HG03039 (cell line): ENCODE measurements around the gene MUC13.
"Not testable (repeated sequence)": the region's sequence is repeated elsewhere in the genome, so short reads cannot be mapped to it uniquely, and the experiment has no call there.

Experiments
- ATAC-seq: cut with Tn5 transposase; IDR thresholded peaks from one replicate; pipeline ENCODE4 v1.9.1; 2021; ENCODE audit warnings: mild to moderate bottlenecking, moderate library complexity; ENCODE audit not compliant: unreplicated experiment

The MUC13 gene, protein sequence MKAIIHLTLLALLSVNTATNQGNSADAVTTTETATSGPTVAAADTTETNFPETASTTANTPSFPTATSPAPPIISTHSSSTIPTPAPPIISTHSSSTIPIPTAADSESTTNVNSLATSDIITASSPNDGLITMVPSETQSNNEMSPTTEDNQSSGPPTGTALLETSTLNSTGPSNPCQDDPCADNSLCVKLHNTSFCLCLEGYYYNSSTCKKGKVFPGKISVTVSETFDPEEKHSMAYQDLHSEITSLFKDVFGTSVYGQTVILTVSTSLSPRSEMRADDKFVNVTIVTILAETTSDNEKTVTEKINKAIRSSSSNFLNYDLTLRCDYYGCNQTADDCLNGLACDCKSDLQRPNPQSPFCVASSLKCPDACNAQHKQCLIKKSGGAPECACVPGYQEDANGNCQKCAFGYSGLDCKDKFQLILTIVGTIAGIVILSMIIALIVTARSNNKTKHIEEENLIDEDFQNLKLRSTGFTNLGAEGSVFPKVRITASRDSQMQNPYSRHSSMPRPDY

DNA sequence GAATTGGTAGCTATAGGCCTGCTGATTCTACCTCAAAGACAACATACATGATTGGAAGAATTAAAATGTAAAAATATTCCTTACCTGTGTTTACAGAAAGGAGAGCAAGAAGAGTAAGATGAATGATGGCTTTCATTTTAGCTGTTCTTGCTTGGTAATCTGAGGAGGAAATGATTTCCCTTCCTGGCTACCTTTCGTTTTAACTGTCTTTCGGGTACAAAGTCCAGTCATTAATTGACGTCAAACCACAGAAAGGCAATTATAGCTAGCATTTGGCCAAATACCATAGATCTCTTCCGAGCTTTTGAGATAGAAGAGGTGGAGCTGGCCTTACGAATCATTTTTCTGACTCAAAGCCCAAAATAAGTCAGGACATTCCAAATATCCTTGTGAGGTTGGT is at the start of gene MUC13:
TSS of gene MUC13 (minus strand) at position 175 of the 400 bp plus-strand sequence. CDS start at position 136, 39 bp downstream.
- no peak for ATAC-seq

DNA sequence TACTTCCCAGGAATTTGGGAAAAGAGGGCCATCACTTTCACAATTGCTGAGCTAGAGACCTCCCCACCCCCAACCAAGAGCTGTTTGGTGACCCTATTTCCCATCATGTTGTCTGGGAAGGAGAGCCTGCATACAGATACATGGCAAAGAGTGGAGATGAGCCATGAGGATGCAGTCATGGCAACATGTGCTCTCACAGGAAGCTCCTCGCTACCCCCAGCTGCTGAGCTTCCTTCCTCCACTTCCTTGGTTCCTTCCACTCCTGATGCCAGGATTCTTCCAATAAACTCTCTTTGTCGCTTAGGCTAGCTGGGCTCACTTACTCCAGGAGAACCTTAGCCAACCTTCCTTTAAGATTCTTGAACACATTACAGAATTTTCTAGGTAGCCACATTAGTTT is 48.3 kb upstream of the MUC13 start:
- no peak for ATAC-seq

DNA sequence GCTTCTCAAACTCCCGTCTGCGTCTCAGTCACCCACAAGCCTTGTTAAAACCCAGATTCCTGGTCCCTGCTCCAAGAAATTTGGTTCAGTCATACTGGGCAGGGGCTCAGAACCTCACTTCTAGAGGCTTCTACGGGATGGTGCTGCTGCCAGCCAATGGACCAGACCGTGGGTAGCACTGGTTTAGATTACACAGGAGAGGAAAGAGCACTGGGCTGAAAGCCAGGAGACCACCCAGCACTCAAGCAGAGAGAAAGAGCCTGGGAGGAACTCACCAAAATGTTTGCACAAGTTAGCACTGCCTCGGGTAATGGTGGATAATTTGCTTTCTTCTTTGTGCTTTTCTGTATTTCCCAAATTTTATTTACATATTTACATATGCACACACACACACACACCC is 46.9 kb upstream of the MUC13 start:
- no peak for ATAC-seq

DNA sequence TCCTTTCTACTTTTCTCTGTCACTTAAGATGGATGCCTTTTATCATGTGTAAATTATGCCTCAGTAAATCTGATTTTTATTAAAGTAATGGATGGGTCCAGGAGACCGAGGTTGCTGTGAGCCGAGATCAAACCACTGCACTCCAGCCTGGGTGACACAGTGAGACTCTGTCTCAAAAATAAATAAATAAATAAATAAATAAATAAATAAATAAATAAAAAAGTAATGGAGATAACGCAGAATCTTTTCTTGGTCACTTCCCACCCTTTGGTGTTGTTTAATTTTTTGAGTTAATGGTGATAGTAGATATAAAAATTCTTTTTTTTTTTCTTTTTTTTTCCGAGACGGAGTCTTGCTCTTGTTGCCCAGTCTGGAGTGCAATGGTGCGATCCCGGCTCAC is 44.1 kb upstream of the MUC13 start:
- ATAC-seq = no peak

DNA sequence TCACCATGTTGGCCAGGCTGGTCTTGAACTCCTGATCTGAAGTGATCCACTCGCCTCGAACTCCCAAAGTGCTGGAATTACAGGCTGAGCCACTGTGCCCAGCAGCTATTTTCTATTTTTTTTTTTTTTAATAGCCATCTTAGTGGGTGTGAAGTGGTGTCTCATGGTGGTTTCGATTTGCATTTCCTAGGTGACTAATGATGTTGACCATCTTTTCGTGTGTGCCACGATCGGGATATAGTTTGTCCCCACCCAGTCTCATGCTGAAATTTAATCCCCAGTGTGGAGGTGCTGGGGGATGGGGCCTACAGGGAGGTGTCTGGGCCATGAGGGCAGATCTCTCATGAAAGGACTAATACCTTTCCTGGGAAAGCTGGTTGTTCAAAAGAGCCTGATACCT is 41.8 kb upstream of the MUC13 start:
- ATAC-seq = no peak

DNA sequence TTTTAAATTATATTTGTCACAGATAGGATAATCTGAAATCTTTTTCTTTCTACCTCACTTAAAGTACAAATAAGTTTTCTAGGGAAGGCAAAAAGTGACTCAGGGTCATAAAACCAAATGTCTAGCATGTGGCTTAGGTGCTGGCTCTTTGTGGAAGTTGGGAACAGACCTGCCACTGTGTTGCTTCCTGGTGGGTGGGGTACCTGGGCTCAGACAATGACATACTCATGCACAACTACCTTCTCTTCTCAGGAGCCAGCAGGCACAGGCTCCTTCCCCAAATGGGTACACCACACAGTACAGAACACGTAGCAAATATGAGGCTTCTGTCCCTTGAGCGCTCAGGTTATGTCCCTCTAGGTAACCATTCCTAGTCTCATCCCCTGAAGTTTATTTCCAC is 40.1 kb upstream of the MUC13 start:
- no peak for ATAC-seq

DNA sequence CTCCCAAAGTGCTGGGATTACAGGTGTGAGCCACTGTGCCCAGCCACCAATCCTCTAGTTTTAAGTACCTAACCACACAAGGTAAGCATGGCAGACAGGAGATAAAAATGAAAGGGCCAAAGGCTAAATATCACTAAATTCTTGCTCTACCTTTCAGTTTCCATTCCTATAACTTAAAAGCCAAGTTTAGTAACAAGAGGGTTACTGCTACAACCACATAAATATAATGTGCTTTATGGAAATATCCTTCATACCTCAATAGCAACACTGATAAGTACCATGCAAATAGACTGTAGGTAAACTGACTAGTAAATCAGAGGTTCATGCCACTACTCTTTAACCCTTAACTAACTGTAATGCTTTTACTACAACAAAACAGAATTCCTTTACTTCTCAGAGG is 38.7 kb upstream of the MUC13 start:
- no peak for ATAC-seq

DNA sequence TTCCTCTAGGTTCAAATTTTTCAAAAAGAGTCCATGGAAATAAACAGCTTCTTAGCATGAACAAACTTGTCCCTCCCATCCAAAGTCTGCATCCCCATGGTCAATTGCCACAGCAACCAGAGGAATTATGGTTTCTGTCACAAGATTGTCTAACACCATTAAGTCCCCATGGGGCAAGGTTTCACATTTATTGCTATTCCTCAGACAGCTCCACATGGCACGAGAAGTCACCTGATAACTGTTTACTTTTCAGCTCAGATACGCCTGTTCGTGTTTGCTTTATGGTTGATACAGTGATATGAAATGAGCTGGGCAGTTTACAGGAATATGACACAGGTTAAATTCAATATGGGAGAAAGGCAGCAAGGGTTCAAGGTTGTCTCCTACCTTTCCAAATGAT is 37.9 kb upstream of the MUC13 start:
- ATAC-seq = no peak

DNA sequence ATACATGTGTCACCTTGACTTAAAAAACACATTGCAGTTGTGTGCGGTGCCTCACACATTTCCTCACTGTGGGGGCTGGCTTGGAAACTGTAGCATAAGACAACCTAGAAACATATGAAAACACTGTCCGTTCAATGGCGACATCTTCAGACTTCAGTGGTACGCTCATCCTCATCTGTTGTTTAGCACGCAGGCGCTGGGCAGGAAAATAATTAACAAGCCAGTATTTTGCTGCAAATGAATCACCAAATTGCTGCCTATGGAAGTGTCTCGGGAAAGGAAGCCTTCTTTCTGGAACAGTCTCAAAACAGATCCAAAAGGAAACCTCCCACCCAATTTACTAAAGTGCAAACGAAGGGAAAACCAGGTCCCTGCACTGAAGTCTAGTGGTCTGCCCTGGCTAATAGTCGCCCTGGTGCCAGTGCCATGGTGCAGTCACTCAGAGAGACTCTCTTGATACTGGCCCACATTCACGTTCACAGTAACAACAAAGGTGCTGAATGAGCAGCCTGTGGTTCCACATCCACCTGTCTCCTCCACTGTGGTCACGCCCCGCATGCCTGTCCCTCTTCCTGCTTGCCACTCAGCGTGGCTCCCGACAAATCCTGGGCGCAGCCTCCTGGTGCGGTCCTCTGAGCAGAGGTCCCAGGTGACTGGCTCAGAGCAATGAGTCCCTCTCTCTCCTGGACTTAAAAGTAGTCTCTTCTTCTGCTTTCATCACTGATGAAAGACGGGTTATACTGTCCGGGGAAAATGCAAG is 35.6 kb upstream of the MUC13 start:
- ATAC-seq = no peak

DNA sequence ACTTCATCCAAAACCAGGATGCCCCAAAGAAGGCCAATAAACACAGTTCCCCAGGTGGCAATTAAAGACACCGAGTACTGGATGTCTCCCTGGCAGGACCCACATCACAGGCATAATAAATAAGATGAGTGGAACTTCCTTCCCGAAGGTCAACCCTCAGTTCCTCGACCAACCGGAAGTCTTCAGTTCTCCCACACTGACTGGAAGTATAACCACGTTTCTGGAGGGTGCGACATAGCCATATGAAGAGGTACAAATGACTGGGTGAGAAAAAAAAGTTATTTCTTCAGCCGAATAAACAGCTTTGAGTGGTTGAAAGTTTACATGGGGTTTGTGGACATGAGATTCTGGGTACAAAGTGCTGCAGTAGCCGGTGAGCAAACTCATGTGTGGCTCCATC is 34.6 kb upstream of the MUC13 start:
- no peak for ATAC-seq

DNA sequence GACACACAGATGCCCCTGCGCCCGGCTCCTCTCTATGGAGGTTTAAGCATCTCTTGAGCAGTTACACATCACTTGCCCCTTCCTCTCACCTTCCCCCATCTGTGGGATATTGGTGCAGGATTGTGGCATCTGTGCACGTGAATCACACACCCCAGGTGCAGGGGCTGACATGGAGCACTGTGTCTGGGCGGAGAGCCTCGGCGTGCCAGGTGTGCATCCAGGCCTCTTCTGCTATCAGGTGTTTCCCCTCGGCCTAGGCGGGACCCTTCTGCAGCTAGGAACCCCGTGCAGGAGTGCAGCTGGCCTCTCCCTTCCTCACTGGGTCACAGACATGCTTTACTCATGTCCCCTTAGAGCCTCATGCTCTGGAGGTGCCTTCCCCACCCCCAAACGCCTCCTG is 33.4 kb upstream of the MUC13 start:
- no peak for ATAC-seq

DNA sequence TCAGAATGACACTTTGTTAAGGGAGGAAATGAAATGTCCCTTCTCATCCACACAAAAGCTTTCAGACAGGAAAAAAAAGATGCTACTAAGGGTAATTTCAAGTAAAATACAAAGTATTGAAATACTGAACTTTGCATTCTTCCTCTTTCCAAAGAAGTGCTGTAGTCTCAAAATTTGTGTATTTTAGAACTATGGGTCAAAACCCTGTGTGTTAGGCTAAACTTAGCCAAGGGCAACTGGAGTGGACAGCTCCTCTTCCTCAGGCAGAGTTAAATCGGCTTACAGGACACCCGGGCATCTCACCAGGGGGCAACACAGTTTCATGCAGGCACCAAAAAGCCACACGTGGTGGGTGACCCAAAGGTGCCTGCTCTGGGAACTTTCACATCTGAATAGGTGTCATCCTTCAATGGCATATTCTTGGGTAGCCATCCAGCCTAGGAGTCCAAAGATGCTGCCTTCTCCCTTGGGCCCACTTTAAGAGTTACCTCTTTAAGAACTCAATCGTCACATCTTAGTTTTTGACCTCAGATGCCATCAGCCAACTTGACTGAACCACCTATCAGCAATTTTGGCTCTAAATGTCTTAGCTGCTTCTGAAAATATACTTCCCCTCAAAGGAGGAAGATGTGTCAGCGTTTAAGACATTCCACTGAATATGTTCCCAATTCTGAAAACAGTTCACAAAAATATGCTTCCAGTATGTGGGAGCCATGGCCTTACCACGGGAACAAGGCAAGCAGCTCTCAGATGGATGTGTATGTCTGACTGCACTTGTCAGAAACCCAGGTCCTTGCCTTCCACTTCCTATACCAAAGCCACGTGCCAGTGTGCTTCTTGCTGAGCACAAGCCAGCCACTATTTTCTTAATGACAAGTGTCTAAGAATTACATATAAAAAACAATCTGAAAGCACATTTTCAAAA is 32.2 kb upstream of the MUC13 start:
- ATAC-seq = no peak

DNA sequence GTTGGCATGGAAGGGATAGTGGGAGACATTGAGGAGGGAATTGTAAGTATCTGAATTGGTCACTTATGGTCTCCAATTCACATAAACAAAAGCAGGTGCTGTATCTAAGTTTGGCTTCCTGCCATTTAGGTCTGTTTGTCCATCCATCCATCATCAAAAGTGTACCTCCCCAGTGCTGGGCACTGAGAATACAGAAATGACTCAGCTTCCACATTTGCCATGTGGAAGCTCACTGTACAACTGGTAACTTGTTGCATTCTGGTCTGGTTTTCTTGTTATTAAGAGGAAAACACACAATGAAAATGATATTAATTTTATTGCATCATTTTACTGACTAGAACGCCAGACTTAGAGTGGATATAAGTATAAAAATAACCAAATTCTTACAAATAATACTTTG is 30.9 kb upstream of the MUC13 start:
- ATAC-seq = no peak

DNA sequence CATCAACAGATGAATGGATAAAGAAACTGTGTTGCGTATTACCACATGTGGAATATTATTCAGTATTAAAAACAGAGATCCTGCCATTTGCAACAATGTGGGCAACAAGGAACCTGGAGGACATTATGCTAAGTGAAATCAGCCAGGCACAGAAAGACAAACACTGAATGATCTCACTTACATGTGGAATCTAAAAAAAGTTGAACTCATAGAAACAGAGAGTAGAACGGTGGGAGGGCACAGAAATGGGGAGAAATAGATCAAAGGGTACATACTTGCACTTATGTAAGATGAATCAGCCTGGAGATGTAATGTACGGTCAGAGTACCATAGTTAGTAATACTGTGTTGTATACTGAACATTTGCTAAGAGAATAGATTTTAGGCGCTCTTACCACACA is 29.8 kb upstream of the MUC13 start:
- ATAC-seq = no peak

DNA sequence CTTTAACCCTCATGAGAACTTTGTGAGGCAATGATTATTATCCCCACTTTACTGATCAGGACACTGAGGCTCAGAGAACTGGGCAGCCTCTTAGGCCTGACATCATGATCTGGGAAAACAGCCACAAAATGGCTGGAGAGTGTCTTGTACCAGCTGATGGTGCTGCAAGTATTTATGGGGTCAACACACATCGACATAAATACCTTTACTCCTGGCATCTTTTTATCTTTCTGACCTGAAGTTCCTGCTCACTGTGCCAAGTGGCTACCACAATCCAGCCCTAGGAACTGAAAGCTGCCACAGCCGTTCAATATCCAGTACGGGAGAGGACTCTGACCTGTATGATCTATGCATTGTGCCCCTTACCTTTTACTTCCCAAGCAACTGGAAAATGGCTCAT is 29.2 kb upstream of the MUC13 start:
- ATAC-seq = no peak

DNA sequence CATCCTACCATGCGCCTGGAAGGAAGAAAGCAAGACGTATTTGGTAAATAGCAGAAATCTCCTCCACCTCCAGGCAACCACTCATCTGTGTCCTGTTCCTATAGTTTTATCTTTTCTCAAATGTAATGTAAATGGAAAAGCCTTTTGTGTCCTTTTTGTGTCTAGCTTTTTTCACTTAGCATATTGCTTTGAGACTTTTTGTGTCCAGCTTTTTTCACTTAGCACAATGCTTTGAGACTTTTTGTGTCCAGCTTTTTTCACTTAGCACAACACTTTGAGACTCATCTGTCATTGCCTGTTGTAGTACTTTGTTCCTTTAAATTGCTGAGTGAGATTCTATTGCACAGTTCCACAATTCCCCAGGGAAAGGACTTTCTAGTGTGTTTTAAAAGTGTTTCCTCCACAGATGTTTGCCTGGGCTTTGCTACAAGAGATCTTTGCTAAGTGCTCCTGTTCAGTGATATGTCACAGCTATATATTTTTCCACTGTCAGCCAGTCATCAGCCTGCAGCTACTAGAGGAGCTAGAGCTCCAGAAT is 27.9 kb upstream of the MUC13 start:
- ATAC-seq = no peak

DNA sequence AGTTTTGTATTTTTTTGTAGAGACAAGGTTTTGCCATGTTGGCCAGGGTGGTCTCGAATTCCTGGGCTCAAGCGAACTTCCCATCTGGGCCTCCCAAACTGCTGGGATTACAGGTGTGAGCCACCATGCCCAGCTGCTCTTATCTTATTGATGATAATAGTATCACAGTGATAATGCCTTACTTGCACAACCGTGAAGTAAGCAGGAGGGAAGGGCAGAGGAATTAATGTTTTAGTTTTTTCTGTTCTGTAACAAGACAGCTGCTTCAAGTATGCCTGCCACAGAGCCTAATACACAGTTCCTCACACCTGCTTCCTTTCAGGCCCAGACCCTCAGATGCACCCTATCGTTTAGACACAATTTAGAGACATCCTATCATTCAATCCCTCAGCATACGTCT is 26.1 kb upstream of the MUC13 start:
- no peak for ATAC-seq

DNA sequence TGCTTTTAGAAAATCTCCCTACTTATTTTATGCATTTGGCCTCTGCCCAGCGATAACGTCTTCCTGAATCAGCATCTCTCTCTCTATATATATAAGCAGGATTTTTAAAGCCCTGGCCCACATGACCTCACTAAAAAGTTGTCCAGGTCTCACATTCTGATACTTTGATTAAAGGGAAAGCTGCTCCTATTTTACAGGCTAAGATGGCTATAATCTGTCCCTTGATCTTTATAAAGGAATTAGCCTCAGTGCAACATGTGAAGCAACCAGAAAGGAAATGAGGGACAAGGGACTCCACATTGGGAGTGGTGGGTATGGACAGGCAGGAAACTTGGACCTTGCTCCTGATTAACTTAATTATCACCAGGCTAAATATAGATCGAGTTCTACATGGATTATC is 25.6 kb upstream of the MUC13 start:
- no peak for ATAC-seq

DNA sequence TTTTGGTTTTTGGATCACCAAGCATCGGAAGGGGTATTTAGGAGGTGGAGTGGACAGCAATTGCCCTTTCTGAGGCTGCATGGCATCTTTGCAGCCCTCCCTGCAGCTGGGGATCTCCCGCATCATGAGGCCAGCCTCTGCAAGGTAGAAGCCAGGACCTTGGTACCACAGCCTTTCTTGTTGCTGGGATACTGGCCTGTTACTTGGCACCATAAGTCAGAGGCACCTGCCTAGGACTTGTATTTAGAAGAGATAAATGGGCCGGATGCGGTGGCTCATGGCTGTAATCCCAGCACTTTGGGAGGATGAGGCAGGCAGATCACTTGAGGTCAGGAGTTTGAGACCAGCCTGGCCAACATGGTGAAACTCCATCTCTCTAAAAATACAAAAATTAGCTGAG is 23.4 kb upstream of the MUC13 start:
- ATAC-seq = not testable (repeated sequence)

DNA sequence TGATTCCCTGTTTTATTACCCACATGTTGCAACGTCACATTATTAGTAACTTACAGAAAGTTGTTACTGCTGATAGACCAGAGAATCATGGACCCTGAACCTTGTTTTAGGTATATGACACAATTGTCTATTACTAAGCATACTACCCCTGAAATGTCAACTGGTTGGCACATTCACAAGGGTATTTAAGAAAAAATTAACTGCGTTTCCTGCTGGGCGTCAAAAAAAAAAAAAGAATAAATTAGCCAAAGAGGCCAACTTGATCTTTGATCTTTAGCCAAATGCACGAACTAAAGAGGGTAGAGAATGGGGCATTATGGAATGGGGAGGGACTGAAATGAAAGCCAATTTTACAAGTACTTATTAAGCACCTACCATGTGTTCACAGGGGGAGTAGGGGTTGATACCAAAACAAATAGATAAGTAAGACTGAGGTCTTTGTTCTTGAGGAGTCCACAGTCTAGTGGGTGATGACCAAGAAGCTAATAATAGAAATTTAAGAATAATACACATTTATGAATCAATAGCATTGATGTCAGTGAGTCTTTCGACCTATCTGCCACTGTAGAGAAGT is 17.8 kb upstream of the MUC13 start:
- no peak for ATAC-seq
